ENCODE data around the gene IGFBP7.

DNA sequence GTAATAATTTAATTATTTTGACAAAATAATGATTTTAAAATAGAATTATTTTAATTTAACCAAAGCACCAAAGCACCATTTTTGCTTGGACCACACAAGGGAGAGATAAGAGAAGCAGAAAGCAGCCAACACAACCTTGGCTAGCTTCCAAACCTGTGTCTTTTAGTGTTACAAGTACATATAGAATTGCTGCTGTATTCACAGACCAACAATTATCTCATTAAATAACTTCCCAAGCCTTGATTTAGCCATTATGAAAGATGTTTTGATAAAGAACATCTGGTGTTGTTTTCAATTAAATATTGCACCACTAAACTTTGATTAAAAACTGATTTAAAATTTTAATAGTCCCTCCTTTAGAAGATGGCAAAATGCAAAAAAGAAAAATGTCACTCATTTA, 14.0 kb upstream of the IGFBP7 start:
- TF ChIP-seq, protein P1, sequence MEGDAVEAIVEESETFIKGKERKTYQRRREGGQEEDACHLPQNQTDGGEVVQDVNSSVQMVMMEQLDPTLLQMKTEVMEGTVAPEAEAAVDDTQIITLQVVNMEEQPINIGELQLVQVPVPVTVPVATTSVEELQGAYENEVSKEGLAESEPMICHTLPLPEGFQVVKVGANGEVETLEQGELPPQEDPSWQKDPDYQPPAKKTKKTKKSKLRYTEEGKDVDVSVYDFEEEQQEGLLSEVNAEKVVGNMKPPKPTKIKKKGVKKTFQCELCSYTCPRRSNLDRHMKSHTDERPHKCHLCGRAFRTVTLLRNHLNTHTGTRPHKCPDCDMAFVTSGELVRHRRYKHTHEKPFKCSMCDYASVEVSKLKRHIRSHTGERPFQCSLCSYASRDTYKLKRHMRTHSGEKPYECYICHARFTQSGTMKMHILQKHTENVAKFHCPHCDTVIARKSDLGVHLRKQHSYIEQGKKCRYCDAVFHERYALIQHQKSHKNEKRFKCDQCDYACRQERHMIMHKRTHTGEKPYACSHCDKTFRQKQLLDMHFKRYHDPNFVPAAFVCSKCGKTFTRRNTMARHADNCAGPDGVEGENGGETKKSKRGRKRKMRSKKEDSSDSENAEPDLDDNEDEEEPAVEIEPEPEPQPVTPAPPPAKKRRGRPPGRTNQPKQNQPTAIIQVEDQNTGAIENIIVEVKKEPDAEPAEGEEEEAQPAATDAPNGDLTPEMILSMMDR (IDR thresholded peaks at IDR 0.05) = no peak
- no peak for TF ChIP-seq POLR2A (IDR thresholded peaks at IDR 0.05)
